GM21723 (cell line): ENCODE results near the gene JPH3.

Experiments used
- ATAC-seq: cut with Tn5 transposase; IDR thresholded peaks from one replicate; pipeline ENCODE4 v1.9.1; 2021; ENCODE audit warnings: mild to moderate bottlenecking, moderate library complexity; ENCODE audit not compliant: unreplicated experiment

The JPH3 gene

GRCh38 chr16:87729266-87729954, 127.1 kb downstream of the JPH3 start:
- no peak for ATAC-seq

GRCh38 chr16:87731607-87732006, 129.3 kb downstream of the JPH3 start:
- no peak for ATAC-seq

- no peak for ATAC-seq
Measured at GRCh38 chr16:87733190-87733589, 130.9 kb downstream of the JPH3 start.

- ATAC-seq: no peak
Measured at GRCh38 chr16:87734644-87735043, 132.3 kb downstream of the JPH3 start.

- no peak for ATAC-seq
Measured at GRCh38 chr16:87735270-87736007, 133.1 kb downstream of the JPH3 start.

GRCh38 chr16:87736008-87736382, 133.7 kb downstream of the JPH3 start:
- ATAC-seq: no peak

- no peak for ATAC-seq
Measured at GRCh38 chr16:87739801-87740200, 137.5 kb downstream of the JPH3 start.

- no peak for ATAC-seq
Measured at GRCh38 chr16:87740441-87740840, 138.1 kb downstream of the JPH3 start.

GRCh38 chr16:87740909-87741424, 138.7 kb downstream of the JPH3 start:
- ATAC-seq: no peak

- ATAC-seq: no peak
Measured at GRCh38 chr16:87741700-87742415, 139.6 kb downstream of the JPH3 start.

GRCh38 chr16:87742781-87743490, 140.6 kb downstream of the JPH3 start:
- ATAC-seq: no peak

GRCh38 chr16:87744750-87745514, 142.6 kb downstream of the JPH3 start:
- ATAC-seq: no peak

- ATAC-seq: no peak
Measured at GRCh38 chr16:87746178-87746577, 143.9 kb downstream of the JPH3 start.
